Small intestine (tissue), 7 donors: ENCODE data around the gene CAMKV. TPM values are rescaled to one million over a fixed set of nuclear protein-coding genes. Genes with fewer than 3 reads are reported as not detected.

ENCODE experiments used
- DNase-seq, 2 donors: peaks; one replicate each; pipeline versions ENCODE4 v3.0.0 to v3.0.0-alpha.2; 2013
- FAIRE-seq: peaks from 2 replicates; lab custom pipeline; 2012; peaks lifted over from hg19 to GRCh38; lab: Jason Lieb, UNC
- H3K27ac ChIP-seq, 3 donors: one replicate each; pipeline ENCODE4 v1.5.1; 2013; ENCODE audit warnings: low read length in 2 of 3, mild to moderate bottlenecking in 2 of 3, control low read depth in 1 of 3, inconsistent platforms in 1 of 3, low read depth in 1 of 3, moderate library complexity in 1 of 3
- H3K27me3 ChIP-seq, 3 donors: one replicate each; pipeline ENCODE4 v1.6.1; 2013; ENCODE audit warnings: low read length in 3 of 3, inconsistent platforms in 1 of 3; ENCODE audit not compliant: control insufficient read depth in 3 of 3, insufficient read depth in 3 of 3
- H3K36me3 ChIP-seq, 3 donors: one replicate each; pipeline ENCODE4 v1.6.1; 2013; ENCODE audit warnings: low read length in 3 of 3, inconsistent platforms in 1 of 3, low read depth in 1 of 3, mild to moderate bottlenecking in 1 of 3, moderate library complexity in 1 of 3; ENCODE audit not compliant: control insufficient read depth in 3 of 3, insufficient read depth in 2 of 3
- H3K4me1 ChIP-seq, 3 donors: one replicate each; pipeline ENCODE4 v1.6.1; 2013; ENCODE audit warnings: low read length in 2 of 3, inconsistent platforms in 1 of 3, low read depth in 1 of 3, mild to moderate bottlenecking in 1 of 3, moderate library complexity in 1 of 3; ENCODE audit not compliant: control insufficient read depth in 3 of 3, insufficient read depth in 2 of 3
- H3K4me3 ChIP-seq, 3 donors: one replicate each; pipeline ENCODE4 v1.5.1; 2013; ENCODE audit warnings: low read length in 3 of 3, control low read depth in 1 of 3, inconsistent platforms in 1 of 3, low read depth in 1 of 3, mild to moderate bottlenecking in 1 of 3, moderate library complexity in 1 of 3
- H3K9me3 ChIP-seq, 2 donors: one replicate each; pipeline ENCODE4 v1.6.1; 2013; ENCODE audit warnings: low read depth in 1 of 2, low read length in 1 of 2; ENCODE audit not compliant: control insufficient read depth in 2 of 2, insufficient read depth in 1 of 2
- WGBS, 3 donors: extraction: QIAGEN DNeasy Blood & Tissue Kit; methylation state at CpG; one replicate each; pipeline ENCODE4 v1.1.7; 2013; 5-methylcytosine and 5-hydroxymethylcytosine counted together
- polyA plus RNA-seq, 4 donors: library from polyadenylated mRNA; stranded (reverse) in 3 of 4; unstranded in 1 of 4; fragments of 200-250 nt in 3 of 4; fragments of 120-200 nt in 1 of 4; gene quantifications; one replicate each; pipeline versions ENCODE4 v1.2.1 to v1.2.3, GENCODE V29; 2013
- donor health status: healthy with polysubstance abuse.
- donor health status: control.
- donor health status: control.
- donor health status: Bipolar disorder and iron deficiency.
- donor health status: healthy.

CAMKV gene
- polyA plus RNA-seq, 4 donors: 0.15 to 32.1 (median 0.81) TPM; not detected in 1

DNA sequence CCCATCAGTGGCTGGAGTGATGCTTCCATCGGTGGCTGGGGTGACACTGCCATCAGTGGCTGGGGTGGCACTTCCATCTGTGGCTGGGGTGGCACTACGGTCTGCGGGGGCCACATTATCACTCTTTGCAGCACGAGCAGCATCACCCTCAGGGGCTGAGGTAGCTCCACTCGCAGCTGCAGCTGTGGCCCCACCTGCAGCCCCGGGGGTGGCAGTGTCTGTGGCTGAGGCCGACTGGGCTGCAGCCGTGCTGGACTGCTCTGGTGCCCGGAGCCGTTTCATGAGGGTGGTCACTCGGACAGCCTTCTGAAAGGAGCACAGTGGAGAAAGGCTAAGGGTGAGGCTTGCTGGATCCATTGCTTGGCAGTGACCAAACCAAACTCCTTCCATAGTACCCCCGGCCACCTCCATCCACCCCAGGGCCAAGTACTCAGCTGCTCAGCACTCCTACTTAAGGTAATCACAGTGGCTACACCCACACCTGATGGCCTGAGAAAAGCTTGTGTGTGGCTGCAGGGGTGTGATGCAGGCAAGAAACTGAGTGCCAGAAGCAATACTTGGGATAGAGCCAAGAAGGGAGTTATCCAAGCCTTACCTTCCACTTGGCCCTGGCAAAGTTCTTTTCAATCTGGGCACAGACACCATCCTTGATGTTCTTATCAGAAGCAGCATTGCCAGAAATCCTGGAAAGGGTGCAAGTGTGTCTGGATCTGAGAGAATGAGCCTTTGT, 10.0 kb downstream of the CAMKV start:
- no peak for FAIRE-seq
- H3K4me1 ChIP-seq: peaks cover 2 to 7% (median 3%) of the 10 kb centered on the region in 3 donors
- H3K27ac ChIP-seq: no peak overlapping the region
- no peak for DNase-seq
- H3K27me3 ChIP-seq: peaks cover 0 to 3% (median 0%) of the 10 kb centered on the region in 3 donors
- WGBS, 3 donors: 82 to 87% (median 84%) methylated on average over 11 to 12 of the region's 12 CpGs
- H3K9me3 ChIP-seq: no peaks in the 10 kb centered on the region
- H3K4me3 ChIP-seq: no peak overlapping the region
- H3K36me3 ChIP-seq: peaks cover 0 to 33% (median 0%) of the 10 kb centered on the region in 3 donors

DNA sequence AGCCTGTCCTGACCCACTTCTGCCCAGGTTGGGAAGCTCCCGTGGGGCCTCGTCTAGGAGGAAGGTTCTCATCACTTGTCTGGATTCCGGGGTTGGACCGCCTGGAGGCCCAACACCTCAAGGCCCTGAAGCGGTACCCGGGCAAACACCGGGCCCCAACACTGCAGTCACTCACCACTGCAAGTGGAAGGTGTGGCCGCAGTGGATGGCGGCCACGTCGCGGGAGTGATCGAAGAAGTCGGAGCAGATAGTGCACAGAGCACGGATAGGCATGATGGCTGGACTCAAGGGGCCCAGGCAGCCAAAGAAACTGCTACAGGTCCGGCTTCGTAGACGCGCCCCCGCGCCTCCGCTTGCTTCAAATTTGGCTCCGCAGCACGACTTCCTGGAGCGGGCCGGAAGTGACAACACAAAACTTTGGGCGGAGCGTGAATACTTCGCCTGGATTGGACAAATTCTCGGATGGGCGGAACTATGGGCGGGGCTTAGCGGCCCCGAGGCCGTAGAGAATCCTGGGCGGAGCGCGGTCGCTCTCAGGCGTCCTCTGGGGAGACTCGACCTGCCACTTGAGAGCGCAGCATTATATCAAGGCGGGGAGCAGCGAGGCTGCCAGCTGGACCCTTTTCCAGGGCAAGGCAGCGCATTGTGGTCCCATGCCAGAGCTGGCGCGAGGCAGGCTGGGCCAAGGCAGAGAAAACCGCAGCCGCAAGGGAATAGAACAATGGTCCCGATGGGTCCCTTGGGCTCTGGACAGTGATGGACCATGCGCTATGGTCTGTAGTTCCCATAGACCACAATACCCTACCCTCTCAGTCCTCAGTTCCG, 13.3 kb downstream of the CAMKV start, which contains the start of gene TRAIP:
Gene TRAIP (minus strand): TSS at position 384 of the 825 bp plus-strand sequence. CDS start 111 bp downstream, at position 273.
- WGBS, 3 donors: 3 to 5% (median 4%) methylated on average over 52 of the region's 52 CpGs
- H3K27ac ChIP-seq: peak within 1 kb of the TSS; percentile 36 to 82 (median 43)
- no peaks in the 10 kb centered on the region for H3K27me3 ChIP-seq
- H3K4me3 ChIP-seq: peak within 1 kb of the TSS; percentile 53 to 68 (median 63)
- peaks cover 2 to 7% (median 3%) of the 10 kb centered on the region in 3 donors for H3K4me1 ChIP-seq
- peaks cover 0 to 28% (median 0%) of the 10 kb centered on the region in 3 donors for H3K36me3 ChIP-seq
- DNase-seq (peak; percentile 97 to 98), FAIRE-seq (no peak)
- no peaks in the 10 kb centered on the region for H3K9me3 ChIP-seq

- Histone ChIP-seq H3K4me1 (peaks cover 2 to 7% (median 3%) of the 10 kb centered on the region in 3 donors), H3K9me3 (no peaks in the 10 kb centered on the region), H3K36me3 (peaks cover 0 to 23% (median 0%) of the 10 kb centered on the region in 3 donors), H3K4me3 (peak overlapping the region in 2 of 3 donors; percentile 53 to 68), H3K27me3 (no peaks in the 10 kb centered on the region), H3K27ac (no peak overlapping the region)
- no peak for FAIRE-seq
- no peak for DNase-seq
- 47 to 54% (median 51%) methylated on average over 5 of the region's 5 CpGs for WGBS, 3 donors
Measured at GRCh38 chr3:49855662-49856061, 14.0 kb downstream of the CAMKV start.

DNA sequence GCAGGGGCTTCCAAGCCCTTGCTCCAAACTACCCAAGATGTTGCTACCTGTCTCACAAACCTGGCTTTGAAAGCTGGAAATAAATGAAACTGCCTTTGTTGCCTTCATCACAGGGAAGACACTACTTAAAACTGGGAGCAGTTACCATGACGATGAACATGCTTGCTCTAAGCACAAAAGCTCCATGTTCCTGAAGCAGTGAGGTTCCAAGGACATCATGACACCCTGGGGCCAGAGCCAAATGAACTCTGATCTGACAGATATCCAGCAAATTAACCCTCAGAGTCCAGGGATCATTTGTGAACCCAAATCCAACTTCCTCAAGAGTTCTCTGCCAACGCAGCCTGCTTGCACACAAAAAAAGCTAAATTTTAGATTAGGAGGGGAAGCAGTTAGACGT, 24.0 kb downstream of the CAMKV start:
- peaks cover 0 to 24% (median 0%) of the 10 kb centered on the region in 3 donors for H3K4me1 ChIP-seq

GRCh38 chr3:49844464-49845183, 25.1 kb downstream of the CAMKV start:
- Histone ChIP-seq H3K36me3 (peaks cover 0 to 47% (median 0%) of the 10 kb centered on the region in 3 donors), H3K27ac (no peak overlapping the region), H3K4me3 (no peak overlapping the region), H3K4me1 (peaks cover 0 to 25% (median 0%) of the 10 kb centered on the region in 3 donors), H3K9me3 (no peaks in the 10 kb centered on the region), H3K27me3 (no peaks in the 10 kb centered on the region)
- DNase-seq: no peak
- WGBS, 3 donors: 77 to 88% (median 85%) methylated on average over 5 of the region's 5 CpGs
- no peak for FAIRE-seq

More for the DNA sequence above, 24.0 kb downstream of the CAMKV start:
- WGBS, 3 donors: 19 to 56% (median 39%) methylated on average over 3 of the region's 3 CpGs
- Histone ChIP-seq H3K36me3 (peaks cover 0 to 43% (median 0%) of the 10 kb centered on the region in 3 donors), H3K4me3 (no peak overlapping the region), H3K27ac (peak overlapping the region; percentile 3 to 59 (median 12)), H3K27me3 (no peaks in the 10 kb centered on the region), H3K9me3 (no peaks in the 10 kb centered on the region)
- FAIRE-seq (no peak), DNase-seq (peak; percentile 71 to 95)

GRCh38 chr3:49842843-49843517, 26.7 kb downstream of the CAMKV start:
- FAIRE-seq: no peak
- H3K9me3 ChIP-seq: no peaks in the 10 kb centered on the region
- WGBS, 3 donors: 89 to 92% (median 91%) methylated on average over 3 of the region's 3 CpGs
- DNase-seq: no peak
- no peaks in the 10 kb centered on the region for H3K27me3 ChIP-seq
- no peak overlapping the region for H3K4me3 ChIP-seq
- no peak overlapping the region for H3K27ac ChIP-seq
- H3K36me3 ChIP-seq: peaks cover 0 to 56% (median 0%) of the 10 kb centered on the region in 3 donors
- peaks cover 0 to 29% (median 0%) of the 10 kb centered on the region in 3 donors for H3K4me1 ChIP-seq

DNA sequence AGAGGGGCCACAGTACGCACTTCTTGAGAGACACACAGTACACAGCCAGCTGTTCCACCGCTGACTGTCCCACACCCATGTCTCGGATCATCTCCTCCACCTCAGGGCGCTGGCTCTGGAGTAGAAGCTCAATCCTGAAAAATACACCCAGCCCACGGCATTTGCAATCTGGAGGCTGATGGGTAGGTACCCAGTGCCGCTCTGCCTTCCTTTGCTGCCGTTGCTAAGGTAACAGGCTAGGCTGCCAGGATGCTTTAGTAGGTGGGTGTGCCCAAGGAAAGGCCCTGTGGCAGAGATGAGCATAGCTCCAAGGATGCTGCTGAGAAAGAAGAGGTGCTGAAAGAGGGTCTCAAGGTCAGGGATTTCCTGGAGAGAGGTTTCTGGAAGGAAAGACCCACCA, 27.9 kb downstream of the CAMKV start:
- WGBS, 3 donors: 86 to 93% (median 88%) methylated on average over 7 of the region's 7 CpGs
- DNase-seq: no peak
- Histone ChIP-seq H3K27ac (no peak overlapping the region), H3K27me3 (no peaks in the 10 kb centered on the region), H3K4me1 (peaks cover 0 to 29% (median 0%) of the 10 kb centered on the region in 3 donors), H3K4me3 (no peak overlapping the region), H3K9me3 (no peaks in the 10 kb centered on the region), H3K36me3 (peaks cover 0 to 61% (median 0%) of the 10 kb centered on the region in 3 donors)
- no peak for FAIRE-seq
